Keratinocyte (primary cell): ENCODE data around the gene SMPD3. TPM values are rescaled to one million over a fixed set of nuclear protein-coding genes. Genes with fewer than 3 reads are reported as not detected.

Experiments
- DNase-seq: peaks from one replicate; pipeline ENCODE4 v3.0.0-alpha.2; 2011; ENCODE audit warnings: low read depth, missing footprints, low spot score
- FAIRE-seq: peaks from 2 replicates; lab custom pipeline; 2011; peaks lifted over from hg19 to GRCh38; lab: Jason Lieb, UNC
- H2AFZ ChIP-seq: 2 replicates; pipeline ENCODE4 v1.6.0; 2012; ENCODE audit warnings: low read length, control low read depth, inconsistent platforms; ENCODE audit not compliant: control insufficient read depth
- H3K27ac ChIP-seq: 2 replicates; pipeline ENCODE4 v1.5.1; 2011; ENCODE audit warnings: low read length; ENCODE audit not compliant: control insufficient read depth, insufficient read depth
- H3K27me3 ChIP-seq: 3 replicates; pipeline ENCODE4 v1.6.0; 2011; ENCODE audit warnings: low read length; ENCODE audit not compliant: control insufficient read depth, insufficient read depth; ENCODE audit errors: extremely low read depth
- H3K36me3 ChIP-seq, 2 experiments: 2 replicates in 1 of 2; 3 replicates in 1 of 2; pipeline ENCODE4 v1.5.1; 2011; ENCODE audit warnings: low read length in 2 of 2, mild to moderate bottlenecking in 1 of 2; ENCODE audit not compliant: control insufficient read depth in 2 of 2, insufficient read depth in 2 of 2; ENCODE audit errors: extremely low read depth in 1 of 2
- H3K4me1 ChIP-seq: 3 replicates; pipeline ENCODE4 v1.5.1; 2011; ENCODE audit warnings: low read length; ENCODE audit not compliant: control insufficient read depth, insufficient read depth; ENCODE audit errors: extremely low read depth
- H3K4me2 ChIP-seq: 3 replicates; pipeline ENCODE4 v1.6.0; 2011; ENCODE audit warnings: low read depth, low read length; ENCODE audit not compliant: control insufficient read depth, insufficient read depth; ENCODE audit errors: extremely low read depth
- H3K4me3 ChIP-seq, 3 experiments: fragments of 200-600 bp in 1 of 3; sonication (generic) in 1 of 3; 2 replicates in 2 of 3; 3 replicates in 1 of 3; pipeline ENCODE4 v1.5.1; 2011 to 2016; ENCODE audit warnings: low read length in 3 of 3, mild to moderate bottlenecking in 3 of 3, control low read depth in 2 of 3, inconsistent platforms in 1 of 3, low read depth in 1 of 3, mixed read lengths in 1 of 3, mixed run types in 1 of 3, moderate library complexity in 1 of 3; ENCODE audit not compliant: control insufficient read depth in 2 of 3, insufficient read depth in 2 of 3; ENCODE audit errors: extremely low read depth in 1 of 3
- H3K79me2 ChIP-seq: 2 replicates; pipeline ENCODE4 v1.6.0; 2012; ENCODE audit warnings: low read length; ENCODE audit not compliant: control insufficient read depth, insufficient read depth
- H3K9ac ChIP-seq: 3 replicates; pipeline ENCODE4 v1.6.0; 2011; ENCODE audit warnings: low read length; ENCODE audit not compliant: control insufficient read depth, insufficient read depth; ENCODE audit errors: extremely low read depth
- H3K9me1 ChIP-seq: 3 replicates; pipeline ENCODE4 v1.6.0; 2011; ENCODE audit warnings: low read length; ENCODE audit not compliant: control insufficient read depth, insufficient read depth; ENCODE audit errors: extremely low read depth
- H3K9me3 ChIP-seq: 2 replicates; pipeline ENCODE4 v1.5.1; 2012; ENCODE audit warnings: low read depth, low read length; ENCODE audit not compliant: control insufficient read depth
- H4K20me1 ChIP-seq: 3 replicates; pipeline ENCODE4 v1.6.0; 2011; ENCODE audit warnings: low read length; ENCODE audit not compliant: control insufficient read depth, insufficient read depth; ENCODE audit errors: extremely low read depth
- EZH2 ChIP-seq: IDR thresholded peaks from one replicate; pipeline ENCODE4 v1.6.1; 2012; ENCODE audit warnings: inconsistent platforms, mild to moderate bottlenecking, low read length, moderate library complexity
- dilution Hi-C: fragments of 300-500 bp; cut with MboI; formaldehyde crosslinking; loops from one replicate; pipeline ENCODE4 v1.7.0; 2020; ENCODE audit warnings: low sequenced_read_pairs; ENCODE audit not compliant: extremely low pct_ligation_motif_present
- polyA plus RNA-seq, 5 experiments: library from polyadenylated mRNA; depleted of rRNA in 3 of 5; stranded (reverse) in 3 of 5; stranded (forward) in 1 of 5; unstranded in 1 of 5; fragments of >200 nt; gene quantifications; 1 replicate in 1 of 5; 2 replicates in 3 of 5; 3 replicates in 1 of 5; pipeline versions ENCODE4 v1.2.1 to v1.2.3, GENCODE V29; 2011 to 2012; ENCODE audit warnings: missing spikeins in 2 of 5, low read depth in 1 of 5, low replicate concordance in 1 of 5
- TF ChIP-seq, protein P1 (sequence below), 3 experiments: IDR thresholded peaks in 1 of 3; conservative IDR thresholded peaks in 1 of 3; optimal IDR thresholded peaks in 1 of 3; 2 replicates in 2 of 3; 3 replicates in 1 of 3; pipeline versions ENCODE3 to v1.5.1; 2011; ENCODE audit warnings: low read length in 3 of 3, mild to moderate bottlenecking in 3 of 3, moderate library complexity in 2 of 3, control low read depth in 1 of 3, inconsistent platforms in 1 of 3; ENCODE audit not compliant: insufficient read depth in 2 of 3; ENCODE audit errors: extremely low read depth in 1 of 3

The SMPD3 gene
- polyA plus RNA-seq, 1 donor (not counting 4 experiments of a cell fraction or from before 2014, with no cell fraction given): 0.34 TPM

DNA sequence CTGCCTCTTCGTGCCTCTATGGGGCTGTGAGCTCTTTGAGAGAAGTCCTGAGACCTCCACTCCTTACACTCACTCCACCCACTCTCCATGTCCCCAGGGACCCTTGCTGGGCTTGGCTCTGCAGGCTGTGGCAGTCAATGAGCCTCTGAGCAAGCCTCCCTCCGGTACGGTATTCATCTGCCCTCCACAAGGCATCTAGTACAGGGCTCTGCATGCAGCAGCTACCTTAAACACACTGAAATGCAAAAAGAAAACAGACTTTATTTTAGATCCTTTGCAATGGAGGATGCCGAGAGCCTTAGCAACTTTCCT, 38.9 kb upstream of the SMPD3 start:
- no peak for DNase-seq
- Histone ChIP-seq H3K9ac (no peak overlapping the region), H4K20me1 (no peaks in the 10 kb centered on the region), H3K36me3 (no peaks in the 10 kb centered on the region), H3K27ac (no peak overlapping the region), H3K4me3 (no peak overlapping the region), H3K4me2 (no peak overlapping the region), H3K9me3 (no peaks in the 10 kb centered on the region), H3K79me2 (no peaks in the 10 kb centered on the region), H3K4me1 (peaks cover 22% of the 10 kb centered on the region), H2AFZ (no peak overlapping the region), H3K9me1 (no peaks in the 10 kb centered on the region), H3K27me3 (peaks cover 6% of the 10 kb centered on the region)
- no peak for FAIRE-seq
- dilution Hi-C loops: no loop called here
- TF ChIP-seq, protein P1, sequence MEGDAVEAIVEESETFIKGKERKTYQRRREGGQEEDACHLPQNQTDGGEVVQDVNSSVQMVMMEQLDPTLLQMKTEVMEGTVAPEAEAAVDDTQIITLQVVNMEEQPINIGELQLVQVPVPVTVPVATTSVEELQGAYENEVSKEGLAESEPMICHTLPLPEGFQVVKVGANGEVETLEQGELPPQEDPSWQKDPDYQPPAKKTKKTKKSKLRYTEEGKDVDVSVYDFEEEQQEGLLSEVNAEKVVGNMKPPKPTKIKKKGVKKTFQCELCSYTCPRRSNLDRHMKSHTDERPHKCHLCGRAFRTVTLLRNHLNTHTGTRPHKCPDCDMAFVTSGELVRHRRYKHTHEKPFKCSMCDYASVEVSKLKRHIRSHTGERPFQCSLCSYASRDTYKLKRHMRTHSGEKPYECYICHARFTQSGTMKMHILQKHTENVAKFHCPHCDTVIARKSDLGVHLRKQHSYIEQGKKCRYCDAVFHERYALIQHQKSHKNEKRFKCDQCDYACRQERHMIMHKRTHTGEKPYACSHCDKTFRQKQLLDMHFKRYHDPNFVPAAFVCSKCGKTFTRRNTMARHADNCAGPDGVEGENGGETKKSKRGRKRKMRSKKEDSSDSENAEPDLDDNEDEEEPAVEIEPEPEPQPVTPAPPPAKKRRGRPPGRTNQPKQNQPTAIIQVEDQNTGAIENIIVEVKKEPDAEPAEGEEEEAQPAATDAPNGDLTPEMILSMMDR (optimal IDR thresholded peaks at IDR 0.05 in 1 of 3, IDR thresholded peaks at IDR 0.05 in 1 of 3, conservative IDR thresholded peaks at IDR 0.05 in 1 of 3; ENCODE audit: extremely low read depth in 1 of 3, insufficient read depth in 2 of 3, low read length in 3 of 3): no peak
- no peak for TF ChIP-seq EZH2

DNA sequence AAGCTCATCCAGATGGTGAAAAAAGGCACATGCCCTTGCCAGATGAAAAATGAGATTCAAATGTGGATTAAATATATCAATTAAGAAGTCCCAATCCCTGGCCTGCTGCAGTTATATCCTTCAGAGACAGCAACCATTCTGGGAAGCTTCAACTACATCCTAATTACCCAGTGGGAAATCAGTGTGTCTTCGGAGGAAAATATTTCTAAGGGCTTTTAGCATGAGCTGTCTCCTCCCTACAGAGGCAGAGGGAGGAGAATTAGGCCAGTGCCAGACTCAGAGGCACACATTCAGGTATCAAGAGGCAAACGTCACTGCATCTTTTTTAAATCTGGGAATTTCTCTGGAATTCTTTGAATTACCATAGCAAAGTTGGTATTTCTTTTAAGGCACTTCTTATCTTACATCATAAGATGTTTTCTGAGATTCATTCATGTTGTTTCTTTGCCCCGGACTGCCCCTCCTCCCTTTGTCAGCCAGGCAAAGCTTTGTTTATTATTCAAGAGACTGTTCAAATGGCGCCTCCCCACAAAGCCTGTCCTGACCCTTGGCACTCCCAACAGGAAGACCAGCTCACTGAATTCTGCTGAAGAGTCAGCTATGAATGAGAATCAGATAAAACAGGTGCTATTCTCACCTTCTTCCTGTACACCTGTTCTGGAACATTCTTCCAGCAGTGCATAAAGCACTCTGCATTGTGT, 38.3 kb upstream of the SMPD3 start:
- H3K4me1 ChIP-seq: peaks cover 17% of the 10 kb centered on the region
- FAIRE-seq (no peak), DNase-seq (no peak)
- H3K9ac ChIP-seq: no peak overlapping the region
- no peak overlapping the region for H2AFZ ChIP-seq
- H3K4me2 ChIP-seq: no peak overlapping the region
- no peak overlapping the region for H3K27ac ChIP-seq
- H3K9me1 ChIP-seq: no peaks in the 10 kb centered on the region
- dilution Hi-C loops: no loop called here
- H3K9me3 ChIP-seq: no peaks in the 10 kb centered on the region
- peaks cover 6% of the 10 kb centered on the region for H3K27me3 ChIP-seq
- no peaks in the 10 kb centered on the region for H3K79me2 ChIP-seq
- H3K4me3 ChIP-seq: no peak overlapping the region
- no peaks in the 10 kb centered on the region for H4K20me1 ChIP-seq
- TF ChIP-seq, protein P1 (optimal IDR thresholded peaks at IDR 0.05 in 1 of 3, IDR thresholded peaks at IDR 0.05 in 1 of 3, conservative IDR thresholded peaks at IDR 0.05 in 1 of 3; ENCODE audit: extremely low read depth in 1 of 3, insufficient read depth in 2 of 3, low read length in 3 of 3): no peak
- TF ChIP-seq EZH2: no peak
- no peaks in the 10 kb centered on the region for H3K36me3 ChIP-seq
